WTC11 (cell line): ENCODE data around the gene SIGLEC12. TPM values are rescaled to one million over a fixed set of nuclear protein-coding genes. Genes with fewer than 3 reads are reported as not detected.

Experiments
- ATAC-seq: fragments of 200-7000 bp; cut with Tn5 transposase; 2 replicates; pipeline ENCODE4 v1.10.0; 2021; ENCODE audit warnings: mild to moderate bottlenecking, moderate library complexity
- CTCF ChIA-PET: fragments of 300-600 bp; sonication (Branson Sonifier 250); formaldehyde crosslinking; loops from one replicate; lab custom pipeline; 2021; ENCODE audit warnings: antibody characterized with exemption; lab: Charles Lee
- POLR2A ChIA-PET: fragments of 350-600 bp; sonication (Branson Sonifier 250); formaldehyde crosslinking; loops from one replicate; lab custom pipeline; 2021; ENCODE audit warnings: antibody characterized with exemption; lab: Charles Lee
- DNase-seq: peaks from one replicate; pipeline ENCODE4 v3.0.0; 2021; ENCODE audit warnings: low spot score
- H3K27ac Mint-ChIP-seq: 2 replicates; pipeline ENCODE4 v1.8.0; 2021; ENCODE audit warnings: mixed read lengths
- H3K27me3 Mint-ChIP-seq: 2 replicates; pipeline ENCODE4 v1.8.0; 2021; ENCODE audit warnings: low read depth, mild to moderate bottlenecking, moderate library complexity, mixed read lengths
- H3K36me3 Mint-ChIP-seq: 2 replicates; pipeline ENCODE4 v1.8.0; 2021; ENCODE audit warnings: mixed read lengths
- H3K4me1 Mint-ChIP-seq: 2 replicates; pipeline ENCODE4 v1.8.0; 2022; ENCODE audit warnings: mixed read lengths
- H3K4me3 Mint-ChIP-seq: 2 replicates; pipeline ENCODE4 v1.8.0; 2021; ENCODE audit warnings: mild to moderate bottlenecking, moderate library complexity, mixed read lengths
- H3K9me3 Mint-ChIP-seq: 2 replicates; pipeline ENCODE4 v1.8.0; 2021; ENCODE audit warnings: mixed read lengths
- GABPB1 ChIP-seq: sonication (generic); formaldehyde crosslinking; IDR thresholded peaks from 2 replicates; pipeline ENCODE4 v1.8.1; 2023; ENCODE audit warnings: mild to moderate bottlenecking, missing genetic modification reagents
- MXD4 ChIP-seq: fragments of 250-450 bp; sonication (Bioruptor Pico); IDR thresholded peaks from 2 replicates; pipeline ENCODE4 v1.8.0; 2021; ENCODE audit warnings: mild to moderate bottlenecking, moderate library complexity, borderline replicate concordance
- MYBL2 ChIP-seq: sonication (generic); formaldehyde crosslinking; IDR thresholded peaks from 2 replicates; pipeline ENCODE4 v1.8.1; 2023; ENCODE audit warnings: mild to moderate bottlenecking, moderate library complexity, missing genetic modification reagents
- NFATC4 ChIP-seq: fragments of 250-450 bp; sonication (Bioruptor Pico); IDR thresholded peaks from 2 replicates; pipeline ENCODE4 v1.9.0; 2021; ENCODE audit warnings: mild to moderate bottlenecking
- NR1H2 ChIP-seq: sonication (generic); formaldehyde crosslinking; IDR thresholded peaks from 2 replicates; pipeline ENCODE4 v1.9.0; 2021; ENCODE audit warnings: mild to moderate bottlenecking, moderate library complexity, missing genetic modification reagents
- NR2C2 ChIP-seq: sonication (generic); formaldehyde crosslinking; IDR thresholded peaks from 2 replicates; pipeline ENCODE4 v1.8.0; 2022; ENCODE audit warnings: mild to moderate bottlenecking, missing genetic modification reagents
- OVOL2 ChIP-seq: fragments of 250-450 bp; sonication (Bioruptor Pico); IDR thresholded peaks from 2 replicates; pipeline ENCODE4 v1.9.0; 2021; ENCODE audit warnings: mild to moderate bottlenecking, borderline replicate concordance
- TP53 ChIP-seq: sonication (generic); formaldehyde crosslinking; IDR thresholded peaks from 2 replicates; pipeline ENCODE4 v1.8.1; 2023; ENCODE audit warnings: mild to moderate bottlenecking, missing genetic modification reagents
- ZNF138 ChIP-seq: sonication (generic); formaldehyde crosslinking; conservative IDR thresholded peaks from 2 replicates; pipeline ENCODE4 v1.8.1; 2022; ENCODE audit warnings: mild to moderate bottlenecking, moderate library complexity, missing genetic modification reagents
- ZNF219 ChIP-seq: sonication (generic); formaldehyde crosslinking; IDR thresholded peaks from 2 replicates; pipeline ENCODE4 v1.8.0; 2023; ENCODE audit warnings: missing genetic modification reagents, mild to moderate bottlenecking, borderline replicate concordance
- ZNF232 ChIP-seq: sonication (generic); formaldehyde crosslinking; IDR thresholded peaks from 2 replicates; pipeline ENCODE4 v1.8.0; 2022; ENCODE audit warnings: mild to moderate bottlenecking, missing genetic modification reagents
- ZNF396 ChIP-seq: fragments of 250-450 bp; sonication (Bioruptor Pico); IDR thresholded peaks from 2 replicates; pipeline ENCODE4 v1.8.0; 2021; ENCODE audit warnings: mild to moderate bottlenecking, moderate library complexity, borderline replicate concordance
- ZNF423 ChIP-seq: fragments of 250-450 bp; sonication (Bioruptor Pico); IDR thresholded peaks from 2 replicates; pipeline ENCODE4 v2.1.2; 2022; ENCODE audit warnings: mild to moderate bottlenecking, moderate library complexity
- total RNA-seq: library from RNA; stranded (reverse); gene quantifications from 3 replicates; pipeline ENCODE4 v1.2.3, GENCODE V29; 2021
- TF ChIP-seq, protein P1 (sequence below): fragments of 250-450 bp; sonication (Bioruptor Pico); IDR thresholded peaks from 2 replicates; pipeline ENCODE4 v1.9.0; 2021; ENCODE audit warnings: mild to moderate bottlenecking, borderline replicate concordance
- TF ChIP-seq, protein P2 (sequence below): sonication (generic); formaldehyde crosslinking; IDR thresholded peaks from 2 replicates; pipeline ENCODE4 v1.8.1; 2022; ENCODE audit warnings: low read depth, mild to moderate bottlenecking, moderate library complexity, missing genetic modification reagents, borderline replicate concordance
- TF ChIP-seq, protein P3 (sequence below): sonication (generic); formaldehyde crosslinking; IDR thresholded peaks from 2 replicates; pipeline ENCODE4 v1.8.0; 2022; ENCODE audit warnings: mild to moderate bottlenecking, missing genetic modification reagents
- TF ChIP-seq, protein P4 (sequence below): fragments of 250-450 bp; sonication (Bioruptor Pico); IDR thresholded peaks from 2 replicates; pipeline ENCODE4 v1.9.0; 2021; ENCODE audit warnings: moderate library complexity, mild to moderate bottlenecking, inconsistent platforms, borderline replicate concordance
- TF ChIP-seq, protein P5 (sequence below): sonication (generic); formaldehyde crosslinking; IDR thresholded peaks from 2 replicates; pipeline ENCODE4 v1.8.1; 2023; ENCODE audit warnings: mild to moderate bottlenecking, missing genetic modification reagents, borderline replicate concordance
- TF ChIP-seq, protein P6 (sequence below): sonication (generic); formaldehyde crosslinking; IDR thresholded peaks from 2 replicates; pipeline ENCODE4 v1.8.1; 2023; ENCODE audit warnings: mild to moderate bottlenecking, missing genetic modification reagents
- TF ChIP-seq, protein P7 (sequence below): sonication (generic); formaldehyde crosslinking; IDR thresholded peaks from 2 replicates; pipeline ENCODE4 v1.8.0; 2022; ENCODE audit warnings: mild to moderate bottlenecking, missing genetic modification reagents
- TF ChIP-seq, protein P8 (sequence below): fragments of 250-450 bp; sonication (Bioruptor Pico); IDR thresholded peaks from 2 replicates; pipeline ENCODE4 v2.1.2; 2022; ENCODE audit warnings: mild to moderate bottlenecking, moderate library complexity

SIGLEC12 gene
- total RNA-seq, 1 experiment from 2014 or later, result not detected

DNA sequence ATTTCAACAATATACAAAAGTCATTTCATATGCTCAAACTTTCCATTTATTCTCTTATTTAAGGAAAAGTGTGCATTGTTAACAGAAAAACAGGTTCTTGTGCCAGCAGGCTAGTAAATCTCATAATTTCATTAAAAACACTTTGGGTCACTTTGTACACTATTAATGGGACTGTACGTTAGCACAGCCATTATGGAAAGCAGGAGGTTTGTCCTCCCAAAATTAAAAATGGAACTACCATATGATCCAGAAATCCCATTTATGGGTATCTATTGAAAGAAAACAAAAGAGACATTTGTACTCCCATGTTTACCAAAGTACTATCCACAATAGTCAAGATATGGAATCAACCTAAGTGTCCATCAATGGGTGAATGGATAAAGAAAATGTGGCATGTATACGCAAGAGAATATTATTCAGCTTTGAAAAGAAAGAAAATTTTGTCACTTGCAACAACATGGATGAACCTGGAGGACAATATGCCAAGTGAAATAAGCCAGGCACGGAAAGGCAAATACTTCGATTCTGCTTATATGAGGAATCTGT, 38.3 kb upstream of the SIGLEC12 start (continued):
- TF ChIP-seq, protein P1, sequence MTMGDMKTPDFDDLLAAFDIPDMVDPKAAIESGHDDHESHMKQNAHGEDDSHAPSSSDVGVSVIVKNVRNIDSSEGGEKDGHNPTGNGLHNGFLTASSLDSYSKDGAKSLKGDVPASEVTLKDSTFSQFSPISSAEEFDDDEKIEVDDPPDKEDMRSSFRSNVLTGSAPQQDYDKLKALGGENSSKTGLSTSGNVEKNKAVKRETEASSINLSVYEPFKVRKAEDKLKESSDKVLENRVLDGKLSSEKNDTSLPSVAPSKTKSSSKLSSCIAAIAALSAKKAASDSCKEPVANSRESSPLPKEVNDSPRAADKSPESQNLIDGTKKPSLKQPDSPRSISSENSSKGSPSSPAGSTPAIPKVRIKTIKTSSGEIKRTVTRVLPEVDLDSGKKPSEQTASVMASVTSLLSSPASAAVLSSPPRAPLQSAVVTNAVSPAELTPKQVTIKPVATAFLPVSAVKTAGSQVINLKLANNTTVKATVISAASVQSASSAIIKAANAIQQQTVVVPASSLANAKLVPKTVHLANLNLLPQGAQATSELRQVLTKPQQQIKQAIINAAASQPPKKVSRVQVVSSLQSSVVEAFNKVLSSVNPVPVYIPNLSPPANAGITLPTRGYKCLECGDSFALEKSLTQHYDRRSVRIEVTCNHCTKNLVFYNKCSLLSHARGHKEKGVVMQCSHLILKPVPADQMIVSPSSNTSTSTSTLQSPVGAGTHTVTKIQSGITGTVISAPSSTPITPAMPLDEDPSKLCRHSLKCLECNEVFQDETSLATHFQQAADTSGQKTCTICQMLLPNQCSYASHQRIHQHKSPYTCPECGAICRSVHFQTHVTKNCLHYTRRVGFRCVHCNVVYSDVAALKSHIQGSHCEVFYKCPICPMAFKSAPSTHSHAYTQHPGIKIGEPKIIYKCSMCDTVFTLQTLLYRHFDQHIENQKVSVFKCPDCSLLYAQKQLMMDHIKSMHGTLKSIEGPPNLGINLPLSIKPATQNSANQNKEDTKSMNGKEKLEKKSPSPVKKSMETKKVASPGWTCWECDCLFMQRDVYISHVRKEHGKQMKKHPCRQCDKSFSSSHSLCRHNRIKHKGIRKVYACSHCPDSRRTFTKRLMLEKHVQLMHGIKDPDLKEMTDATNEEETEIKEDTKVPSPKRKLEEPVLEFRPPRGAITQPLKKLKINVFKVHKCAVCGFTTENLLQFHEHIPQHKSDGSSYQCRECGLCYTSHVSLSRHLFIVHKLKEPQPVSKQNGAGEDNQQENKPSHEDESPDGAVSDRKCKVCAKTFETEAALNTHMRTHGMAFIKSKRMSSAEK, result no peak
- no peak for TF ChIP-seq NR1H2
- no peak for TF ChIP-seq NFATC4
- no peak for TF ChIP-seq ZNF219 (CRISPR knock-in tag)
- TF ChIP-seq, protein P2, sequence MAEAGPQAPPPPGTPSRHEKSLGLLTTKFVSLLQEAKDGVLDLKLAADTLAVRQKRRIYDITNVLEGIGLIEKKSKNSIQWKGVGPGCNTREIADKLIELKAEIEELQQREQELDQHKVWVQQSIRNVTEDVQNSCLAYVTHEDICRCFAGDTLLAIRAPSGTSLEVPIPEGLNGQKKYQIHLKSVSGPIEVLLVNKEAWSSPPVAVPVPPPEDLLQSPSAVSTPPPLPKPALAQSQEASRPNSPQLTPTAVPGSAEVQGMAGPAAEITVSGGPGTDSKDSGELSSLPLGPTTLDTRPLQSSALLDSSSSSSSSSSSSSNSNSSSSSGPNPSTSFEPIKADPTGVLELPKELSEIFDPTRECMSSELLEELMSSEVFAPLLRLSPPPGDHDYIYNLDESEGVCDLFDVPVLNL (CRISPR knock-in tag), result no peak
- no peak for TF ChIP-seq TP53 (CRISPR knock-in tag)
- TF ChIP-seq, protein P3, sequence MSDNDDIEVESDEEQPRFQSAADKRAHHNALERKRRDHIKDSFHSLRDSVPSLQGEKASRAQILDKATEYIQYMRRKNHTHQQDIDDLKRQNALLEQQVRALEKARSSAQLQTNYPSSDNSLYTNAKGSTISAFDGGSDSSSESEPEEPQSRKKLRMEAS (CRISPR knock-in tag), result no peak
- TF ChIP-seq MXD4, result no peak
- TF ChIP-seq, protein P4, sequence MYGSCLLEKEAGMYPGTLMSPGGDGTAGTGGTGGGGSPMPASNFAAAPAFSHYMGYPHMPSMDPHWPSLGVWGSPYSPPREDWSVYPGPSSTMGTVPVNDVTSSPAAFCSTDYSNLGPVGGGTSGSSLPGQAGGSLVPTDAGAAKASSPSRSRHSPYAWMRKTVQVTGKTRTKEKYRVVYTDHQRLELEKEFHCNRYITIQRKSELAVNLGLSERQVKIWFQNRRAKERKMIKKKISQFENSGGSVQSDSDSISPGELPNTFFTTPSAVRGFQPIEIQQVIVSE (CRISPR knock-in tag), result no peak
- TF ChIP-seq, protein P5, sequence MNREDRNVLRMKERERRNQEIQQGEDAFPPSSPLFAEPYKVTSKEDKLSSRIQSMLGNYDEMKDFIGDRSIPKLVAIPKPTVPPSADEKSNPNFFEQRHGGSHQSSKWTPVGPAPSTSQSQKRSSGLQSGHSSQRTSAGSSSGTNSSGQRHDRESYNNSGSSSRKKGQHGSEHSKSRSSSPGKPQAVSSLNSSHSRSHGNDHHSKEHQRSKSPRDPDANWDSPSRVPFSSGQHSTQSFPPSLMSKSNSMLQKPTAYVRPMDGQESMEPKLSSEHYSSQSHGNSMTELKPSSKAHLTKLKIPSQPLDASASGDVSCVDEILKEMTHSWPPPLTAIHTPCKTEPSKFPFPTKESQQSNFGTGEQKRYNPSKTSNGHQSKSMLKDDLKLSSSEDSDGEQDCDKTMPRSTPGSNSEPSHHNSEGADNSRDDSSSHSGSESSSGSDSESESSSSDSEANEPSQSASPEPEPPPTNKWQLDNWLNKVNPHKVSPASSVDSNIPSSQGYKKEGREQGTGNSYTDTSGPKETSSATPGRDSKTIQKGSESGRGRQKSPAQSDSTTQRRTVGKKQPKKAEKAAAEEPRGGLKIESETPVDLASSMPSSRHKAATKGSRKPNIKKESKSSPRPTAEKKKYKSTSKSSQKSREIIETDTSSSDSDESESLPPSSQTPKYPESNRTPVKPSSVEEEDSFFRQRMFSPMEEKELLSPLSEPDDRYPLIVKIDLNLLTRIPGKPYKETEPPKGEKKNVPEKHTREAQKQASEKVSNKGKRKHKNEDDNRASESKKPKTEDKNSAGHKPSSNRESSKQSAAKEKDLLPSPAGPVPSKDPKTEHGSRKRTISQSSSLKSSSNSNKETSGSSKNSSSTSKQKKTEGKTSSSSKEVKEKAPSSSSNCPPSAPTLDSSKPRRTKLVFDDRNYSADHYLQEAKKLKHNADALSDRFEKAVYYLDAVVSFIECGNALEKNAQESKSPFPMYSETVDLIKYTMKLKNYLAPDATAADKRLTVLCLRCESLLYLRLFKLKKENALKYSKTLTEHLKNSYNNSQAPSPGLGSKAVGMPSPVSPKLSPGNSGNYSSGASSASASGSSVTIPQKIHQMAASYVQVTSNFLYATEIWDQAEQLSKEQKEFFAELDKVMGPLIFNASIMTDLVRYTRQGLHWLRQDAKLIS, result no peak

DNA sequence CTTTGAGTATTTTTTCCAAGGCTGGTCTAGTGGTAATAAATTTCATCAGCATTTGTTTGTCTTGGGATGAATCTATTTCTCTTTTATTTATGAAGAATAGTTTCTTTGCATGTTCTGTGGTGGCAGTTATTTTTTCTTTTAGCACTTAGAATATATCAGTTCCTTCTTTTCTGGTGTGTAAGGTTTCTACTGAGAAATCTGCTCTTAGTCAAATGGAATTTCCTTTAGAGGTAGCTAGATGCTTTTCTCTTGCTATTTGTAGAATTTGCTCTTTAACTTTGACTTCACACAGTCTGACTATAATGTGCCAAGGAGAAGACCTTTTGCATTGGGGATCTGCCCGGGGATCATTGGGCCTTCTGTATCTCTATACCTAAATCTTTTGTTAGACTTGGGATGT, 33.9 kb upstream of the SIGLEC12 start:
- H3K27me3 Mint-ChIP-seq, result peaks cover 44% of the 10 kb centered on the region
- no peaks in the 10 kb centered on the region for H3K36me3 Mint-ChIP-seq
- H3K4me3 Mint-ChIP-seq, result no peak overlapping the region
- POLR2A ChIA-PET, result no interaction called here
- H3K27ac Mint-ChIP-seq, result no peak overlapping the region
- DNase-seq, result no peak
- H3K4me1 Mint-ChIP-seq, result peaks cover 12% of the 10 kb centered on the region
- no peak for ATAC-seq
- CTCF ChIA-PET, result interaction anchor here (1.5 kb wide), 1 partner anchor 126 kb away, joined by 3 read pairs; no protein-coding TSS in a partner anchor
- no peaks in the 10 kb centered on the region for H3K9me3 Mint-ChIP-seq
- TF ChIP-seq GABPB1 (no peak), NR1H2 (no peak), ZNF138 (CRISPR knock-in tag) (no peak), NR2C2 (CRISPR knock-in tag) (no peak), MYBL2 (no peak), ZNF423 (CRISPR knock-in tag) (no peak), ZNF396 (CRISPR knock-in tag) (no peak), ZNF232 (CRISPR knock-in tag) (no peak), OVOL2 (CRISPR knock-in tag) (no peak)
- TF ChIP-seq, protein P6, sequence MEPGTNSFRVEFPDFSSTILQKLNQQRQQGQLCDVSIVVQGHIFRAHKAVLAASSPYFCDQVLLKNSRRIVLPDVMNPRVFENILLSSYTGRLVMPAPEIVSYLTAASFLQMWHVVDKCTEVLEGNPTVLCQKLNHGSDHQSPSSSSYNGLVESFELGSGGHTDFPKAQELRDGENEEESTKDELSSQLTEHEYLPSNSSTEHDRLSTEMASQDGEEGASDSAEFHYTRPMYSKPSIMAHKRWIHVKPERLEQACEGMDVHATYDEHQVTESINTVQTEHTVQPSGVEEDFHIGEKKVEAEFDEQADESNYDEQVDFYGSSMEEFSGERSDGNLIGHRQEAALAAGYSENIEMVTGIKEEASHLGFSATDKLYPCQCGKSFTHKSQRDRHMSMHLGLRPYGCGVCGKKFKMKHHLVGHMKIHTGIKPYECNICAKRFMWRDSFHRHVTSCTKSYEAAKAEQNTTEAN (CRISPR knock-in tag), result no peak
- TF ChIP-seq, protein P7, sequence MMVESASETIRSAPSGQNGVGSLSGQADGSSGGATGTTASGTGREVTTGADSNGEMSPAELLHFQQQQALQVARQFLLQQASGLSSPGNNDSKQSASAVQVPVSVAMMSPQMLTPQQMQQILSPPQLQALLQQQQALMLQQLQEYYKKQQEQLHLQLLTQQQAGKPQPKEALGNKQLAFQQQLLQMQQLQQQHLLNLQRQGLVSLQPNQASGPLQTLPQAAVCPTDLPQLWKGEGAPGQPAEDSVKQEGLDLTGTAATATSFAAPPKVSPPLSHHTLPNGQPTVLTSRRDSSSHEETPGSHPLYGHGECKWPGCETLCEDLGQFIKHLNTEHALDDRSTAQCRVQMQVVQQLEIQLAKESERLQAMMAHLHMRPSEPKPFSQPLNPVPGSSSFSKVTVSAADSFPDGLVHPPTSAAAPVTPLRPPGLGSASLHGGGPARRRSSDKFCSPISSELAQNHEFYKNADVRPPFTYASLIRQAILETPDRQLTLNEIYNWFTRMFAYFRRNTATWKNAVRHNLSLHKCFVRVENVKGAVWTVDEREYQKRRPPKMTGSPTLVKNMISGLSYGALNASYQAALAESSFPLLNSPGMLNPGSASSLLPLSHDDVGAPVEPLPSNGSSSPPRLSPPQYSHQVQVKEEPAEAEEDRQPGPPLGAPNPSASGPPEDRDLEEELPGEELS (CRISPR knock-in tag), result no peak
- TF ChIP-seq, protein P3 (CRISPR knock-in tag), result no peak
- TF ChIP-seq, protein P8, sequence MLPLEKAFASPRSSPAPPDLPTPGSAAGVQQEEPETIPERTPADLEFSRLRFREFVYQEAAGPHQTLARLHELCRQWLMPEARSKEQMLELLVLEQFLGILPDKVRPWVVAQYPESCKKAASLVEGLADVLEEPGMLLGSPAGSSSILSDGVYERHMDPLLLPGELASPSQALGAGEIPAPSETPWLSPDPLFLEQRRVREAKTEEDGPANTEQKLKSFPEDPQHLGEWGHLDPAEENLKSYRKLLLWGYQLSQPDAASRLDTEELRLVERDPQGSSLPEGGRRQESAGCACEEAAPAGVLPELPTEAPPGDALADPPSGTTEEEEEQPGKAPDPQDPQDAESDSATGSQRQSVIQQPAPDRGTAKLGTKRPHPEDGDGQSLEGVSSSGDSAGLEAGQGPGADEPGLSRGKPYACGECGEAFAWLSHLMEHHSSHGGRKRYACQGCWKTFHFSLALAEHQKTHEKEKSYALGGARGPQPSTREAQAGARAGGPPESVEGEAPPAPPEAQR (CRISPR knock-in tag), result no peak
